MM.1S (cell line): Measurements from ENCODE around the gene PRTN3.

Experiments
- DNase-seq: peaks from one replicate; pipeline ENCODE4 v3.0.0-alpha.2; 2015
- H2AFZ ChIP-seq: fragments of 300-600 bp; sonication (generic); 2 replicates; pipeline ENCODE4 v1.6.0; 2016; ENCODE audit warnings: antibody characterized with exemption, low read length
- H3F3A ChIP-seq: fragments of 300-600 bp; sonication (generic); 2 replicates; pipeline ENCODE4 v1.6.1; 2016; ENCODE audit warnings: mild to moderate bottlenecking, antibody characterized with exemption, low read length, moderate library complexity, mixed read lengths; ENCODE audit not compliant: insufficient read depth
- H3K27ac ChIP-seq: fragments of 300-600 bp; sonication (generic); 2 replicates; pipeline ENCODE4 v1.5.1; 2016; ENCODE audit warnings: mild to moderate bottlenecking, low read length
- H3K27me3 ChIP-seq: fragments of 300-600 bp; sonication (generic); replicated peaks from 2 replicates; pipeline ENCODE4 v1.6.0; 2016; ENCODE audit warnings: low read length; ENCODE audit not compliant: insufficient read depth
- H3K36me3 ChIP-seq: fragments of 300-600 bp; sonication (generic); replicated peaks from 2 replicates; pipeline ENCODE4 v1.6.1; 2016; ENCODE audit warnings: mild to moderate bottlenecking, low read length, mixed read lengths; ENCODE audit not compliant: insufficient read depth
- H3K4me1 ChIP-seq: fragments of 300-600 bp; sonication (generic); 2 replicates; pipeline ENCODE4 v1.6.1; 2016; ENCODE audit warnings: low read length, mixed read lengths
- H3K4me2 ChIP-seq: fragments of 300-600 bp; sonication (generic); 2 replicates; pipeline ENCODE4 v1.6.0; 2016; ENCODE audit warnings: low read depth, low read length
- H3K4me3 ChIP-seq: fragments of 300-600 bp; sonication (generic); 2 replicates; pipeline ENCODE4 v1.5.1; 2016; ENCODE audit warnings: low read length, mixed read lengths
- H3K79me2 ChIP-seq: fragments of 300-600 bp; sonication (generic); 2 replicates; pipeline ENCODE4 v1.6.1; 2016; ENCODE audit warnings: mixed run types, low read length, mixed read lengths
- H3K9ac ChIP-seq: fragments of 300-600 bp; sonication (generic); 2 replicates; pipeline ENCODE4 v1.6.1; 2016; ENCODE audit warnings: low read length, mixed read lengths
- H3K9me2 ChIP-seq: fragments of 300-600 bp; sonication (generic); replicated peaks from 2 replicates; pipeline ENCODE4 v1.6.1; 2016; ENCODE audit warnings: mild to moderate bottlenecking, low read length, mixed read lengths; ENCODE audit not compliant: insufficient read depth
- H3K9me3 ChIP-seq: fragments of 300-600 bp; sonication (generic); replicated peaks from 2 replicates; pipeline ENCODE4 v1.6.1; 2016; ENCODE audit warnings: mild to moderate bottlenecking, low read length, mixed read lengths; ENCODE audit not compliant: insufficient read depth
- H4K20me1 ChIP-seq: fragments of 300-600 bp; sonication (generic); 2 replicates; pipeline ENCODE4 v1.6.1; 2016; ENCODE audit warnings: mild to moderate bottlenecking, low read length, moderate library complexity, mixed read lengths; ENCODE audit not compliant: insufficient read depth
- EZH2 ChIP-seq: fragments of 300-600 bp; sonication (generic); optimal IDR thresholded peaks from 2 replicates; pipeline ENCODE3; 2017; ENCODE audit warnings: low read depth, mild to moderate bottlenecking, antibody characterized with exemption, low read length, mixed read lengths
- EZH2phosphoT487 ChIP-seq: fragments of 300-600 bp; sonication (generic); IDR thresholded peaks from 2 replicates; pipeline ENCODE4 v1.6.1; 2018; ENCODE audit warnings: antibody characterized with exemption, low read length
- TF ChIP-seq, protein P1 (sequence below): fragments of 300-600 bp; sonication (generic); IDR thresholded peaks from 2 replicates; pipeline ENCODE4 v1.5.1; 2016; ENCODE audit warnings: antibody characterized with exemption, low read length, mixed read lengths

PRTN3 gene

GRCh38 chr19:824885-825284, 15.9 kb upstream of the PRTN3 start:
- TF ChIP-seq EZH2phosphoT487 (no peak), EZH2 (no peak)
- TF ChIP-seq, protein P1, sequence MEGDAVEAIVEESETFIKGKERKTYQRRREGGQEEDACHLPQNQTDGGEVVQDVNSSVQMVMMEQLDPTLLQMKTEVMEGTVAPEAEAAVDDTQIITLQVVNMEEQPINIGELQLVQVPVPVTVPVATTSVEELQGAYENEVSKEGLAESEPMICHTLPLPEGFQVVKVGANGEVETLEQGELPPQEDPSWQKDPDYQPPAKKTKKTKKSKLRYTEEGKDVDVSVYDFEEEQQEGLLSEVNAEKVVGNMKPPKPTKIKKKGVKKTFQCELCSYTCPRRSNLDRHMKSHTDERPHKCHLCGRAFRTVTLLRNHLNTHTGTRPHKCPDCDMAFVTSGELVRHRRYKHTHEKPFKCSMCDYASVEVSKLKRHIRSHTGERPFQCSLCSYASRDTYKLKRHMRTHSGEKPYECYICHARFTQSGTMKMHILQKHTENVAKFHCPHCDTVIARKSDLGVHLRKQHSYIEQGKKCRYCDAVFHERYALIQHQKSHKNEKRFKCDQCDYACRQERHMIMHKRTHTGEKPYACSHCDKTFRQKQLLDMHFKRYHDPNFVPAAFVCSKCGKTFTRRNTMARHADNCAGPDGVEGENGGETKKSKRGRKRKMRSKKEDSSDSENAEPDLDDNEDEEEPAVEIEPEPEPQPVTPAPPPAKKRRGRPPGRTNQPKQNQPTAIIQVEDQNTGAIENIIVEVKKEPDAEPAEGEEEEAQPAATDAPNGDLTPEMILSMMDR: no peak
- H3K9ac ChIP-seq: no peak overlapping the region
- no peak overlapping the region for H3K27ac ChIP-seq
- H3F3A ChIP-seq: no peaks in the 10 kb centered on the region
- H3K4me1 ChIP-seq: no peaks in the 10 kb centered on the region
- no peaks in the 10 kb centered on the region for H3K36me3 ChIP-seq
- DNase-seq: no peak
- peaks cover 61% of the 10 kb centered on the region for H3K27me3 ChIP-seq
- no peak overlapping the region for H3K4me3 ChIP-seq
- H2AFZ ChIP-seq: no peak overlapping the region
- H3K79me2 ChIP-seq: no peaks in the 10 kb centered on the region
- no peaks in the 10 kb centered on the region for H3K9me2 ChIP-seq
- H3K4me2 ChIP-seq: no peak overlapping the region
- no peaks in the 10 kb centered on the region for H4K20me1 ChIP-seq
- H3K9me3 ChIP-seq: no peaks in the 10 kb centered on the region

- Histone ChIP-seq H3K27me3 (peaks cover 73% of the 10 kb centered on the region), H3K27ac (no peak overlapping the region), H4K20me1 (no peaks in the 10 kb centered on the region), H3K9ac (no peak overlapping the region), H3K79me2 (no peaks in the 10 kb centered on the region), H3K4me3 (no peak overlapping the region), H2AFZ (no peak overlapping the region), H3K36me3 (no peaks in the 10 kb centered on the region), H3K9me2 (no peaks in the 10 kb centered on the region), H3K9me3 (no peaks in the 10 kb centered on the region), H3K4me1 (no peaks in the 10 kb centered on the region), H3F3A (no peaks in the 10 kb centered on the region), H3K4me2 (no peak overlapping the region)
- no peak for TF ChIP-seq EZH2phosphoT487
- no peak for TF ChIP-seq EZH2
- TF ChIP-seq, protein P1: no peak
- no peak for DNase-seq
Measured at GRCh38 chr19:825897-826644, 14.7 kb upstream of the PRTN3 start.

DNA sequence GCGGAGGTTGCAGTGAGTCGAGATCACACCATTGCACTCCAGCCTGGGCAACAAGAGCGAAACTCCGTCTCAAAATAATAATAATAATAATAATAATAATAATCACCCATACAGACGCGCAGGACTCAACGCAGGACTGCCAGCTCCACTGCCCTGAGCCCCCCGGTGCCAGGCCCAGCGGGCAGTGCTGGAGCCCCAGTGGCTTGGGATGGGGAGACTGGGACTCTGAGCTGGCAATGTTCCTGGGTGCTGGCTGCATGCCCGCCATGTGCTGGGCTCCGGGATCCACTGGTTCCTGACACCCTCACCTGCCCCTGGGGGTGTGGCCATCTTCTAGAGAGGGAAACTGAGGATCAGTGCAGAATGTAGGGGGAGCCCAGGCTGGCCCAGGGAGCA, 13.5 kb upstream of the PRTN3 start:
- Histone ChIP-seq H3K27me3 (peaks cover 84% of the 10 kb centered on the region), H4K20me1 (no peaks in the 10 kb centered on the region), H3K4me3 (no peak overlapping the region), H2AFZ (no peak overlapping the region), H3K9ac (no peak overlapping the region), H3K27ac (no peak overlapping the region), H3K79me2 (no peaks in the 10 kb centered on the region), H3K4me2 (no peak overlapping the region), H3K9me3 (no peaks in the 10 kb centered on the region), H3K9me2 (no peaks in the 10 kb centered on the region), H3K4me1 (no peaks in the 10 kb centered on the region), H3K36me3 (no peaks in the 10 kb centered on the region), H3F3A (no peaks in the 10 kb centered on the region)
- DNase-seq: no peak
- TF ChIP-seq, protein P1: no peak
- no peak for TF ChIP-seq EZH2
- no peak for TF ChIP-seq EZH2phosphoT487
